Hepatocyte (in vitro differentiated cells): ENCODE measurements around the gene ZFHX2.

Experiments
- EZH2 ChIP-seq: fragments of 200-600 bp; sonication (generic); IDR thresholded peaks from 2 replicates; pipeline ENCODE4 v1.6.1; 2016; ENCODE audit warnings: antibody characterized with exemption, mild to moderate bottlenecking, borderline replicate concordance
- EZH2phosphoT487 ChIP-seq: fragments of 200-600 bp; sonication (generic); IDR thresholded peaks from one replicate; pipeline ENCODE4 v1.6.1; 2018; ENCODE audit warnings: antibody characterized with exemption, mild to moderate bottlenecking, low read depth, moderate library complexity; ENCODE audit not compliant: unreplicated experiment, severe bottlenecking
- TF ChIP-seq, protein P1 (sequence below): fragments of 200-600 bp; sonication (generic); IDR thresholded peaks from 2 replicates; pipeline ENCODE4 v1.5.1; 2016; ENCODE audit warnings: antibody characterized with exemption, mild to moderate bottlenecking; ENCODE audit not compliant: poor library complexity

DNA sequence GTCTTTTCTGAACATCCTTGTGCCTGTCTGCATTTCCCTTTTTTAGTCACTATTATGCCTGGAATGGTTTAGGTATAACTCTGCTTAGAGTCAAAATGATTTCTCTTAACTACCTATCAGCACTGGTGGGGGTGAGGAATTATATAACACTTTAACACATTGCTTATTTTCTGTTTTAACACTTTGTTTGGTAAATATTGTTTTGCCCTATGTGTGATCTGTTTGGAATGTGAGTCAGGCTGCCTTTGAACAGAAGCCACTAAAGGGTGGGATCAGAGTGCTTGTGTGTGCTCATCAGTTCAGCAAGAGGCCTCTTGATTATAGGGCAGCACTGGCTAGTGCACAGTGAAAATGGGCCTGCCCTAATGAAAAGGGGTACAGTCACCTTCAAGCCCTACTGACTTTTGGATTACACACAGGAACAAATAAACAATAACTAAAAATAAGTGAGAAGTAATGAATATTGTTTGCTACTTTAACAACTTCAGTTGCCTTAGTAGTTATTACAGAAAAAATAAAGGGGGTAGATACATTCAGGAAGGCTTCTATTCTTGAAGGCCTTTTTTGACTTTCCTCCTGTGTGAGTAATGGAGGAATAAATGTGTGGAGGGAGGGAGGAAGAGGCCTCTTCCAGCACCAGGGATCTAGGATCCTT, 58.8 kb downstream of the ZFHX2 start:
- TF ChIP-seq EZH2phosphoT487: no peak
- TF ChIP-seq, protein P1, sequence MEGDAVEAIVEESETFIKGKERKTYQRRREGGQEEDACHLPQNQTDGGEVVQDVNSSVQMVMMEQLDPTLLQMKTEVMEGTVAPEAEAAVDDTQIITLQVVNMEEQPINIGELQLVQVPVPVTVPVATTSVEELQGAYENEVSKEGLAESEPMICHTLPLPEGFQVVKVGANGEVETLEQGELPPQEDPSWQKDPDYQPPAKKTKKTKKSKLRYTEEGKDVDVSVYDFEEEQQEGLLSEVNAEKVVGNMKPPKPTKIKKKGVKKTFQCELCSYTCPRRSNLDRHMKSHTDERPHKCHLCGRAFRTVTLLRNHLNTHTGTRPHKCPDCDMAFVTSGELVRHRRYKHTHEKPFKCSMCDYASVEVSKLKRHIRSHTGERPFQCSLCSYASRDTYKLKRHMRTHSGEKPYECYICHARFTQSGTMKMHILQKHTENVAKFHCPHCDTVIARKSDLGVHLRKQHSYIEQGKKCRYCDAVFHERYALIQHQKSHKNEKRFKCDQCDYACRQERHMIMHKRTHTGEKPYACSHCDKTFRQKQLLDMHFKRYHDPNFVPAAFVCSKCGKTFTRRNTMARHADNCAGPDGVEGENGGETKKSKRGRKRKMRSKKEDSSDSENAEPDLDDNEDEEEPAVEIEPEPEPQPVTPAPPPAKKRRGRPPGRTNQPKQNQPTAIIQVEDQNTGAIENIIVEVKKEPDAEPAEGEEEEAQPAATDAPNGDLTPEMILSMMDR: no peak
- TF ChIP-seq EZH2: no peak
